Neural cell (in vitro differentiated cells): ENCODE data around the gene SNX15.
A peak's percentile ranks its signal among the peaks of the same experiment; 100 is the strongest.

Source experiments
- CTCF ChIP-seq: fragments of 450-650 bp; IDR thresholded peaks from 2 replicates; pipeline ENCODE4 v1.5.1; 2014; ENCODE audit warnings: antibody characterized with exemption, mild to moderate bottlenecking, moderate library complexity; ENCODE audit not compliant: poor library complexity, severe bottlenecking
- EP300 ChIP-seq: fragments of 450-650 bp; conservative IDR thresholded peaks from 2 replicates; pipeline ENCODE4 v1.6.1; 2014; ENCODE audit warnings: antibody characterized with exemption, mild to moderate bottlenecking, moderate library complexity; ENCODE audit not compliant: poor library complexity, severe bottlenecking
- EZH2 ChIP-seq: fragments of 200-600, 300-800 bp; shearing (Covaris generic), sonication (generic); IDR thresholded peaks from 2 replicates; pipeline ENCODE4 v1.6.1; 2014; ENCODE audit warnings: antibody characterized with exemption, low read length, borderline replicate concordance, mild to moderate bottlenecking; ENCODE audit not compliant: insufficient read depth, poor library complexity, severe bottlenecking
- POLR2AphosphoS5 ChIP-seq: IDR thresholded peaks from 2 replicates; pipeline ENCODE4 v1.6.1; 2012
- RAD21 ChIP-seq: fragments of 450-650 bp; conservative IDR thresholded peaks from 2 replicates; pipeline ENCODE4 v1.6.1; 2014; ENCODE audit warnings: antibody characterized with exemption, mild to moderate bottlenecking, moderate library complexity
- REST ChIP-seq: IDR thresholded peaks from 2 replicates; pipeline ENCODE4 v1.6.1; 2012; ENCODE audit warnings: borderline replicate concordance
- SMC3 ChIP-seq: fragments of 450-650 bp; conservative IDR thresholded peaks from 2 replicates; pipeline ENCODE4 v1.6.1; 2014; ENCODE audit warnings: antibody characterized with exemption, mild to moderate bottlenecking, moderate library complexity; ENCODE audit not compliant: poor library complexity

GRCh38 chr11:65013130-65013887 is 13.9 kb upstream of the SNX15 start:
- no peak for TF ChIP-seq CTCF
- no peak for TF ChIP-seq REST
- TF ChIP-seq EP300, result no peak
- peak; percentile 73 for TF ChIP-seq SMC3
- TF ChIP-seq EZH2, result no peak
- peak; percentile 60 for TF ChIP-seq RAD21
- TF ChIP-seq POLR2AphosphoS5, result no peak
